Hepatocyte (in vitro differentiated cells): ENCODE results near the gene KCNJ1.

Experiments
- EZH2phosphoT487 ChIP-seq: fragments of 200-600 bp; sonication (generic); IDR thresholded peaks from one replicate; pipeline ENCODE4 v1.6.1; 2018; ENCODE audit warnings: antibody characterized with exemption, mild to moderate bottlenecking, low read depth, moderate library complexity; ENCODE audit not compliant: unreplicated experiment, severe bottlenecking
- TF ChIP-seq, protein P1 (sequence below): fragments of 200-600 bp; sonication (generic); IDR thresholded peaks from 2 replicates; pipeline ENCODE4 v1.5.1; 2016; ENCODE audit warnings: antibody characterized with exemption, mild to moderate bottlenecking; ENCODE audit not compliant: poor library complexity

GRCh38 chr11:128909438-128910125, 42.5 kb upstream of the KCNJ1 start:
- TF ChIP-seq, protein P1, sequence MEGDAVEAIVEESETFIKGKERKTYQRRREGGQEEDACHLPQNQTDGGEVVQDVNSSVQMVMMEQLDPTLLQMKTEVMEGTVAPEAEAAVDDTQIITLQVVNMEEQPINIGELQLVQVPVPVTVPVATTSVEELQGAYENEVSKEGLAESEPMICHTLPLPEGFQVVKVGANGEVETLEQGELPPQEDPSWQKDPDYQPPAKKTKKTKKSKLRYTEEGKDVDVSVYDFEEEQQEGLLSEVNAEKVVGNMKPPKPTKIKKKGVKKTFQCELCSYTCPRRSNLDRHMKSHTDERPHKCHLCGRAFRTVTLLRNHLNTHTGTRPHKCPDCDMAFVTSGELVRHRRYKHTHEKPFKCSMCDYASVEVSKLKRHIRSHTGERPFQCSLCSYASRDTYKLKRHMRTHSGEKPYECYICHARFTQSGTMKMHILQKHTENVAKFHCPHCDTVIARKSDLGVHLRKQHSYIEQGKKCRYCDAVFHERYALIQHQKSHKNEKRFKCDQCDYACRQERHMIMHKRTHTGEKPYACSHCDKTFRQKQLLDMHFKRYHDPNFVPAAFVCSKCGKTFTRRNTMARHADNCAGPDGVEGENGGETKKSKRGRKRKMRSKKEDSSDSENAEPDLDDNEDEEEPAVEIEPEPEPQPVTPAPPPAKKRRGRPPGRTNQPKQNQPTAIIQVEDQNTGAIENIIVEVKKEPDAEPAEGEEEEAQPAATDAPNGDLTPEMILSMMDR, result no peak
- TF ChIP-seq EZH2phosphoT487, result no peak
